OCI-LY7 (cell line): Measurements from ENCODE around the gene GCA. TPM values are rescaled to one million over a fixed set of nuclear protein-coding genes. Genes with fewer than 3 reads are reported as not detected.

ENCODE experiments used
- BruUV-seq: library from RNA; stranded (reverse); fragments of 400-500 nt; replicated peaks from 2 replicates; lab custom pipeline; 2021; lab: Mats Ljungman, UMichigan
- CTCF ChIA-PET: fragments of 300-600 bp; sonication (Branson Sonifier 250); formaldehyde crosslinking; loops from one replicate; lab custom pipeline; 2022; ENCODE audit warnings: antibody characterized with exemption; ENCODE audit not compliant: unreplicated experiment; lab: Charles Lee
- POLR2A ChIA-PET: fragments of 300-600 bp; sonication (Branson Sonifier 250); formaldehyde crosslinking; loops from one replicate; lab custom pipeline; 2022; ENCODE audit warnings: antibody characterized with exemption; lab: Charles Lee
- DNase-seq: peaks from one replicate; pipeline ENCODE4 v3.0.0-alpha.2; 2015; ENCODE audit warnings: low spot score
- H2AFZ ChIP-seq: fragments of 200-600 bp; sonication (generic), shearing (Covaris generic); 2 replicates; pipeline ENCODE4 v1.6.1; 2014; ENCODE audit warnings: mild to moderate bottlenecking, antibody characterized with exemption, low read length, moderate library complexity
- H3K27ac ChIP-seq: fragments of 200-600 bp; sonication (generic); 2 replicates; pipeline ENCODE4 v1.5.1; 2014; ENCODE audit warnings: mixed run types, low read depth, mild to moderate bottlenecking, moderate library complexity, low read length, inconsistent platforms; ENCODE audit not compliant: poor library complexity, severe bottlenecking
- H3K36me3 ChIP-seq: fragments of 200-600 bp; sonication (generic); 2 replicates; pipeline ENCODE4 v1.6.1; 2014; ENCODE audit warnings: mild to moderate bottlenecking, antibody characterized with exemption, low read length, moderate library complexity, mixed read lengths; ENCODE audit not compliant: insufficient read depth
- H3K4me1 ChIP-seq: fragments of 200-600 bp; sonication (generic); 2 replicates; pipeline ENCODE4 v1.5.1; 2014; ENCODE audit warnings: mild to moderate bottlenecking, low read length; ENCODE audit not compliant: insufficient read depth, poor library complexity, severe bottlenecking
- H3K4me2 ChIP-seq: fragments of 200-600 bp; sonication (generic); 2 replicates; pipeline ENCODE4 v1.6.1; 2014; ENCODE audit warnings: mild to moderate bottlenecking, low read length
- H3K4me3 ChIP-seq: fragments of 200-600 bp; sonication (generic); 2 replicates; pipeline ENCODE4 v1.5.1; 2014; ENCODE audit warnings: mild to moderate bottlenecking, low read depth, low read length; ENCODE audit not compliant: poor library complexity, severe bottlenecking
- H3K79me2 ChIP-seq: fragments of 200-600 bp; sonication (generic); 2 replicates; pipeline ENCODE4 v1.6.1; 2016; ENCODE audit warnings: low read depth, mild to moderate bottlenecking, low read length, moderate library complexity, mixed read lengths; ENCODE audit not compliant: insufficient read depth
- H3K9me2 ChIP-seq: fragments of 200-600 bp; sonication (generic); 2 replicates; pipeline ENCODE4 v1.6.1; 2016; ENCODE audit warnings: mild to moderate bottlenecking, low read length, mixed read lengths; ENCODE audit not compliant: insufficient read depth
- H3K9me3 ChIP-seq: fragments of 200-600 bp; sonication (generic); 2 replicates; pipeline ENCODE4 v1.6.1; 2014; ENCODE audit warnings: mild to moderate bottlenecking, mixed run types, low read length, mixed read lengths
- H4K20me1 ChIP-seq: fragments of 200-600 bp; sonication (generic); 2 replicates; pipeline ENCODE4 v1.6.1; 2014; ENCODE audit warnings: mild to moderate bottlenecking, antibody characterized with exemption, low read length, moderate library complexity, mixed read lengths; ENCODE audit not compliant: insufficient read depth
- CTCF ChIP-seq: fragments of 200-600 bp; sonication (generic); conservative IDR thresholded peaks from 2 replicates; pipeline ENCODE4 v1.5.1; 2014; ENCODE audit warnings: mild to moderate bottlenecking, antibody characterized with exemption, low read length, moderate library complexity, mixed read lengths
- EZH2phosphoT487 ChIP-seq: fragments of 200-600 bp; sonication (generic); IDR thresholded peaks from 2 replicates; pipeline ENCODE4 v1.6.1; 2018; ENCODE audit warnings: low read depth, borderline replicate concordance, mild to moderate bottlenecking, mixed run types, antibody characterized with exemption, low read length, moderate library complexity, mixed read lengths
- intact Hi-C: fragments of 100-400 bp; cut with micrococcal nuclease; formaldehyde crosslinking; loops from one replicate; pipeline ENCODE4 v1.10.0; 2022; ENCODE audit not compliant: unreplicated experiment
- total RNA-seq, 2 experiments: library from RNA; depleted of rRNA in 1 of 2; stranded (reverse); fragments of >200 nt in 1 of 2; shearing (Covaris generic) in 1 of 2; gene quantifications; 2 replicates each; pipeline ENCODE4 v1.2.3, GENCODE V29; 2014 to 2022

GCA gene
- total RNA-seq, 2 experiments from 2014 or later = 37.3 to 38.4 TPM

GRCh38 chr2:162390801-162391200 is 46.9 kb downstream of the GCA start:
- H3K9me3 ChIP-seq = no peaks in the 10 kb centered on the region
- ChIA-PET POLR2A (no interaction called here), CTCF (no interaction called here)

GRCh38 chr2:162400336-162400735 is 56.4 kb downstream of the GCA start:
- no peaks in the 10 kb centered on the region for H3K36me3 ChIP-seq
- H3K4me2 ChIP-seq = no peak overlapping the region
- no peaks in the 10 kb centered on the region for H4K20me1 ChIP-seq
- DNase-seq = no peak
- no peaks in the 10 kb centered on the region for H3K79me2 ChIP-seq
- no peak overlapping the region for H3K4me3 ChIP-seq
- TF ChIP-seq CTCF = no peak
- TF ChIP-seq EZH2phosphoT487 = no peak
- CTCF ChIA-PET = no interaction called here
- intact Hi-C loops = no loop called here
- H3K27ac ChIP-seq = no peak overlapping the region
- H3K9me3 ChIP-seq = no peaks in the 10 kb centered on the region
- no peak overlapping the region for H2AFZ ChIP-seq
- POLR2A ChIA-PET = no interaction called here
- H3K4me1 ChIP-seq = no peaks in the 10 kb centered on the region
- no peaks in the 10 kb centered on the region for H3K9me2 ChIP-seq
- BruUV-seq = no TSS peak

More at GRCh38 chr2:162390801-162391200, 46.9 kb downstream of the GCA start:
- Histone ChIP-seq H3K4me3 (no peak overlapping the region), H3K27ac (no peak overlapping the region), H3K9me2 (no peaks in the 10 kb centered on the region), H3K36me3 (no peaks in the 10 kb centered on the region), H3K4me1 (no peaks in the 10 kb centered on the region), H4K20me1 (no peaks in the 10 kb centered on the region), H3K79me2 (no peaks in the 10 kb centered on the region), H3K4me2 (no peak overlapping the region), H2AFZ (no peak overlapping the region)
- TF ChIP-seq CTCF = no peak
- intact Hi-C loops = no loop called here
- DNase-seq = no peak
- BruUV-seq = no TSS peak

- TF ChIP-seq EZH2phosphoT487 (no peak), CTCF (no peak)
- H3K4me2 ChIP-seq = no peak overlapping the region
- no peak overlapping the region for H2AFZ ChIP-seq
- no peak for DNase-seq
- ChIA-PET POLR2A (no interaction called here), CTCF (no interaction called here)
- no peaks in the 10 kb centered on the region for H3K9me2 ChIP-seq
- no peaks in the 10 kb centered on the region for H3K9me3 ChIP-seq
- H3K79me2 ChIP-seq = no peaks in the 10 kb centered on the region
- BruUV-seq = no TSS peak
- H3K36me3 ChIP-seq = no peaks in the 10 kb centered on the region
- H3K27ac ChIP-seq = no peak overlapping the region
- intact Hi-C loops = no loop called here
- H3K4me1 ChIP-seq = no peaks in the 10 kb centered on the region
- H4K20me1 ChIP-seq = no peaks in the 10 kb centered on the region
- H3K4me3 ChIP-seq = no peak overlapping the region
Observed at GRCh38 chr2:162401871-162402270, 57.9 kb downstream of the GCA start.
